ENCODE measurements around the gene OR10G7. TPM values are rescaled to one million over a fixed set of nuclear protein-coding genes. Genes with fewer than 3 reads are reported as not detected.
"Not testable (repeated sequence)": the region's sequence is repeated elsewhere in the genome, so short reads cannot be mapped to it uniquely, and the experiment has no call there.

The OR10G7 gene
- total RNA-seq, 1 donor from 2014 or later = not detected

GRCh38 chr11:124043420-124043819 lies 2.3 kb upstream of the OR10G7 start:
- no peak for DNase-seq (ENCODE audit: low spot score in 2 of 2)
- FAIRE-seq = no peak

GRCh38 chr11:124039557-124039956 lies 1.6 kb downstream of the OR10G7 start:
- no peak for FAIRE-seq

GRCh38 chr11:124036666-124037065 lies 4.5 kb downstream of the OR10G7 start:
- FAIRE-seq (no peak), DNase-seq (ENCODE audit: low spot score in 2 of 2) (no peak)

More at GRCh38 chr11:124039557-124039956, 1.6 kb downstream of the OR10G7 start:
- DNase-seq (ENCODE audit: low spot score in 2 of 2) = no peak

- FAIRE-seq = peak; percentile 15
- DNase-seq (ENCODE audit: low spot score in 2 of 2) = no peak
These were observed 14.6 kb downstream of the OR10G7 start, which contains the start of gene OR10G8 for GRCh38 chr11:124026498-124026897. TSS of gene OR10G8 (plus strand) at chr11:124026798. CDS start at chr11:124029623, 2,825 bp downstream.

GRCh38 chr11:124015837-124016236 lies 25.3 kb downstream of the OR10G7 start:
- FAIRE-seq; DNase-seq (ENCODE audit: low spot score in 2 of 2): not testable (repeated sequence)

GRCh38 chr11:124012697-124013096 lies 28.4 kb downstream of the OR10G7 start, which contains the start of gene OR10G4:
TSS of gene OR10G4 (plus strand) at chr11:124012997. CDS start at chr11:124015575, 2,578 bp downstream.
- FAIRE-seq = no peak
- no peak for DNase-seq (ENCODE audit: low spot score in 2 of 2)

GRCh38 chr11:123995119-123995518 lies 46.0 kb downstream of the OR10G7 start, which contains the start of gene OR10G6:
TSS of gene OR10G6 (minus strand) at chr11:123995161. CDS start at chr11:123995161, 0 bp downstream.
- FAIRE-seq (no peak), DNase-seq (ENCODE audit: low spot score in 2 of 2) (no peak)

Other genes starting within 250 kb of the OR10G7 start
- not detected for gene OR6M1, start 235.0 kb downstream of the OR10G7 start, total RNA-seq
- gene TMEM225, start 155.7 kb downstream of the OR10G7 start, total RNA-seq = not detected
- not detected for gene OR8D4, start 139.2 kb downstream of the OR10G7 start, total RNA-seq
- under 0.01 TPM for gene OR4D5, start 101.7 kb downstream of the OR10G7 start, total RNA-seq
- not detected for gene OR6T1, start 97.5 kb downstream of the OR10G7 start, total RNA-seq
- not detected for gene OR10S1, start 63.5 kb downstream of the OR10G7 start, total RNA-seq
- gene OR10G6, start 46.2 kb downstream of the OR10G7 start, total RNA-seq = not detected
- gene OR10G4, start 28.3 kb downstream of the OR10G7 start, total RNA-seq = not detected
- not detected for gene OR10G9, start 18.3 kb downstream of the OR10G7 start, total RNA-seq
- not detected for gene OR10G8, start 14.5 kb downstream of the OR10G7 start, total RNA-seq
- 11.0 TPM for gene VWA5A, start 74.1 kb upstream of the OR10G7 start, total RNA-seq
- gene OR10D3, start 142.0 kb upstream of the OR10G7 start, total RNA-seq = not detected
- not detected for gene OR8G1, start 199.8 kb upstream of the OR10G7 start, total RNA-seq
- not detected for gene OR8G5, start 215.1 kb upstream of the OR10G7 start, total RNA-seq